HepG2 (cell line): ENCODE measurements around the gene LDB2. TPM values are rescaled to one million over a fixed set of nuclear protein-coding genes. Genes with fewer than 3 reads are reported as not detected.

ENCODE experiments used
- ATAC-seq: fragments of 200-7000 bp; cut with Tn5 transposase; 3 replicates; pipeline ENCODE4 v1.9.1; 2020; ENCODE audit warnings: mild to moderate bottlenecking, moderate library complexity
- BruUV-seq: library from RNA; stranded (reverse); fragments of 400-500 nt; replicated peaks from 2 replicates; lab custom pipeline; 2021; lab: Mats Ljungman, UMichigan
- CTCF ChIA-PET: fragments of 300-600 bp; formaldehyde crosslinking; extraction: SDS; loops from one replicate; lab custom pipeline; 2021; ENCODE audit warnings: low total read pairs, inconsistent platforms, low intra/inter-chr PET ratio; lab: Yijun Ruan, JAX
- POLR2A ChIA-PET: fragments of 350-600 bp; sonication (Branson Sonifier 250); formaldehyde crosslinking; loops from one replicate; lab custom pipeline; 2020; ENCODE audit warnings: antibody characterized with exemption, inconsistent platforms; lab: Yijun Ruan, JAX
- DNase-seq: peaks from one replicate; pipeline ENCODE4 v3.0.0-alpha.2; 2015; ENCODE audit warnings: low spot score
- FAIRE-seq: peaks from 3 replicates; lab custom pipeline; 2011; peaks lifted over from hg19 to GRCh38; lab: Jason Lieb, UNC
- H2AFZ ChIP-seq: one replicate; pipeline ENCODE4 v1.6.1; 2011; ENCODE audit warnings: low read length, inconsistent platforms
- H3K27ac ChIP-seq: fragments of 300-600 bp; 3 replicates; pipeline ENCODE4 v1.8.0; 2011; ENCODE audit warnings: mixed run types, mild to moderate bottlenecking, mixed read lengths, low read length, inconsistent platforms; ENCODE audit not compliant: insufficient read depth; ENCODE audit errors: extremely low read length
- H3K27me3 ChIP-seq, 2 experiments: fragments of 200-600 bp in 1 of 2; 2 replicates in 1 of 2; 3 replicates in 1 of 2; pipeline versions ENCODE4 v1.6.0 to v1.8.0; 2011; ENCODE audit warnings: low read length in 2 of 2, mild to moderate bottlenecking in 2 of 2, moderate library complexity in 2 of 2, inconsistent platforms in 1 of 2; ENCODE audit not compliant: insufficient read depth in 2 of 2, control insufficient read depth in 1 of 2
- H3K36me3 ChIP-seq, 2 experiments: fragments of 200-600 bp in 1 of 2; replicated peaks in 1 of 2; 2 replicates in 1 of 2; 3 replicates in 1 of 2; pipeline versions ENCODE4 v1.5.1 to v1.8.0; 2011; ENCODE audit warnings: low read length in 2 of 2, inconsistent platforms in 1 of 2; ENCODE audit not compliant: insufficient read depth in 2 of 2, control insufficient read depth in 1 of 2
- H3K4me1 ChIP-seq: 2 replicates; pipeline ENCODE4 v1.5.1; 2012; ENCODE audit warnings: low read length, inconsistent platforms; ENCODE audit not compliant: insufficient read depth
- H3K4me2 ChIP-seq: 2 replicates; pipeline ENCODE4 v1.6.0; 2011; ENCODE audit warnings: low read depth, low read length, inconsistent platforms
- H3K4me3 ChIP-seq, 3 experiments: fragments of 200-600 bp in 1 of 3; sonication (generic), shearing (Covaris generic) in 1 of 3; replicated peaks in 1 of 3; 2 replicates each; pipeline ENCODE4 v1.5.1; 2011 to 2016; ENCODE audit warnings: low read length in 3 of 3, inconsistent platforms in 2 of 3, low read depth in 2 of 3, mild to moderate bottlenecking in 2 of 3, control low read depth in 1 of 3, mixed read lengths in 1 of 3; ENCODE audit not compliant: insufficient read depth in 1 of 3
- H3K79me2 ChIP-seq: one replicate; pipeline ENCODE4 v1.6.1; 2011; ENCODE audit warnings: low read length, inconsistent platforms; ENCODE audit not compliant: insufficient read depth
- H3K9ac ChIP-seq: 2 replicates; pipeline ENCODE4 v1.6.0; 2011; ENCODE audit warnings: mild to moderate bottlenecking, low read depth, low read length, inconsistent platforms; ENCODE audit not compliant: insufficient read depth
- H3K9me3 ChIP-seq: 2 replicates; pipeline ENCODE4 v1.5.1; 2012; ENCODE audit warnings: mild to moderate bottlenecking, low read length
- H4K20me1 ChIP-seq: 2 replicates; pipeline ENCODE4 v1.6.0; 2011; ENCODE audit warnings: inconsistent platforms, mild to moderate bottlenecking, low read length, moderate library complexity; ENCODE audit not compliant: insufficient read depth
- AKNA ChIP-seq: sonication (generic); formaldehyde crosslinking; IDR thresholded peaks from 2 replicates; pipeline ENCODE4 v1.4.0; 2020; ENCODE audit warnings: missing genetic modification reagents, borderline replicate concordance
- FOXC1 ChIP-seq: sonication (generic); formaldehyde crosslinking; IDR thresholded peaks from 2 replicates; pipeline ENCODE4 v1.8.0; 2022; ENCODE audit warnings: mild to moderate bottlenecking, missing genetic modification reagents, borderline replicate concordance
- KAT7 ChIP-seq: IDR thresholded peaks from 2 replicates; pipeline ENCODE4 v1.6.1; 2018; ENCODE audit warnings: borderline replicate concordance, missing compliant biosample characterization
- KMT2B ChIP-seq: IDR thresholded peaks from 2 replicates; pipeline ENCODE4 v1.6.1; 2016; ENCODE audit warnings: missing genetic modification reagents, missing compliant biosample characterization
- MTA3 ChIP-seq: sonication (generic); formaldehyde crosslinking; IDR thresholded peaks from 2 replicates; pipeline ENCODE4 v1.4.0; 2020; ENCODE audit warnings: missing genetic modification reagents
- TEF ChIP-seq: sonication (generic); formaldehyde crosslinking; IDR thresholded peaks from 2 replicates; pipeline ENCODE4 v1.5.0; 2020; ENCODE audit warnings: missing genetic modification reagents
- THAP11 ChIP-seq: IDR thresholded peaks from 2 replicates; pipeline ENCODE4 v1.6.1; 2016; ENCODE audit warnings: missing biosample characterization, missing genetic modification reagents
- USF2 ChIP-seq, 2 experiments: sonication (generic) in 1 of 2; formaldehyde crosslinking in 1 of 2; IDR thresholded peaks; 2 replicates each; pipeline versions ENCODE4 v1.5.1 to v1.6.1; 2011 to 2020; ENCODE audit warnings: borderline replicate concordance in 1 of 2, low read depth in 1 of 2, low read length in 1 of 2, mild to moderate bottlenecking in 1 of 2, missing genetic modification reagents in 1 of 2, moderate library complexity in 1 of 2
- ZNF607 ChIP-seq: sonication (generic); formaldehyde crosslinking; IDR thresholded peaks from 2 replicates; pipeline ENCODE4 v1.5.1; 2020; ENCODE audit warnings: missing genetic modification reagents, mild to moderate bottlenecking, borderline replicate concordance
- ZNF609 ChIP-seq: sonication (generic); formaldehyde crosslinking; IDR thresholded peaks from 2 replicates; pipeline ENCODE4 v1.4.0; 2020; ENCODE audit warnings: mild to moderate bottlenecking, missing genetic modification reagents, borderline replicate concordance
- WGBS: methylation state at CpG from one replicate; pipeline ENCODE4 v1.1.6; 2017; ENCODE audit warnings: low lambda C conversion rate; 5-methylcytosine and 5-hydroxymethylcytosine counted together
- in situ Hi-C: cut with HindIII; loops from 2 replicates; pipeline ENCODE4 v1.10.0; 2017; ENCODE audit warnings: low pct_unique_long_range_greater_than_20kb; ENCODE audit not compliant: extremely low pct_ligation_motif_present
- intact Hi-C: fragments of 100-400 bp; cut with micrococcal nuclease; formaldehyde crosslinking; loops from one replicate; pipeline ENCODE4 v1.10.0; 2022; ENCODE audit not compliant: unreplicated experiment
- polyA plus RNA-seq, 8 experiments: library from polyadenylated mRNA; depleted of rRNA in 3 of 8; stranded (reverse) in 7 of 8; unstranded in 1 of 8; fragments of >200 nt; fragmentation: Illumina TruSeq in 4 of 8; extraction: Trizol in 4 of 8; gene quantifications; 2 replicates each; pipeline versions ENCODE4 v1.2.1 to v1.2.3, GENCODE V29; 2011 to 2016; ENCODE audit warnings: low read depth in 4 of 8, missing spikeins in 1 of 8, mixed read lengths in 1 of 8; ENCODE audit not compliant: insufficient read depth in 1 of 8
- total RNA-seq, 5 experiments: library from RNA; depleted of rRNA; stranded (reverse); fragments of >200 nt; fragmentation: Illumina TruSeq; extraction: Trizol; gene quantifications; 2 replicates each; pipeline ENCODE4 v1.2.3, GENCODE V29; 2016; ENCODE audit warnings: low read depth in 1 of 5

LDB2 gene
- total and polyA plus RNA-seq, 2 of the 13 experiments (the other 11 are each of a cell fraction or from before 2014, with no cell fraction given): not detected

GRCh38 chr4:16739997-16740624 lies 158.3 kb downstream of the LDB2 start:
- H3K79me2 ChIP-seq: no peaks in the 10 kb centered on the region
- POLR2A ChIA-PET: no interaction called here
- no peak overlapping the region for H3K9ac ChIP-seq
- in situ Hi-C loops: loop anchor here (25.0 kb wide), 1 partner anchor 403 kb away; no protein-coding TSS in a partner anchor
- WGBS: 17% methylated on average over 8 of the region's 8 CpGs
- H3K4me2 ChIP-seq: no peak overlapping the region
- no peak overlapping the region for H2AFZ ChIP-seq
- FAIRE-seq (no peak), ATAC-seq (no peak), DNase-seq (no peak)
- BruUV-seq: no TSS peak
- H3K27ac ChIP-seq: no peak overlapping the region
- no peaks in the 10 kb centered on the region for H3K4me1 ChIP-seq
- intact Hi-C loops: no loop called here
- no peaks in the 10 kb centered on the region for H3K27me3 ChIP-seq
- no peaks in the 10 kb centered on the region for H4K20me1 ChIP-seq
- no peaks in the 10 kb centered on the region for H3K9me3 ChIP-seq
- CTCF ChIA-PET: no interaction called here
- H3K36me3 ChIP-seq: no peaks in the 10 kb centered on the region
- H3K4me3 ChIP-seq: no peak overlapping the region
- TF ChIP-seq AKNA (CRISPR knock-in tag) (no peak), THAP11 (CRISPR knock-in tag) (no peak), KAT7 (CRISPR knock-in tag) (no peak), MTA3 (no peak), ZNF609 (CRISPR knock-in tag) (no peak), ZNF607 (no peak), KMT2B (CRISPR knock-in tag) (no peak), FOXC1 (CRISPR knock-in tag) (no peak), USF2 (IDR thresholded peaks at IDR 0.05; ENCODE audit: low read depth, low read length) (no peak), USF2 (CRISPR knock-in tag; IDR thresholded peaks at IDR 0.05; ENCODE audit: borderline replicate concordance) (no peak), TEF (no peak)
